Astrocyte (in vitro differentiated cells and primary cell): ENCODE data around the gene C9orf43. TPM values are rescaled to one million over a fixed set of nuclear protein-coding genes. Genes with fewer than 3 reads are reported as not detected.

Source experiments
- DNase-seq: peaks from one replicate; pipeline ENCODE4 v3.0.0-alpha.2; 2010; ENCODE audit warnings: low read depth
- FAIRE-seq: peaks from 2 replicates; lab custom pipeline; 2011; peaks lifted over from hg19 to GRCh38; lab: Jason Lieb, UNC
- H2AFZ ChIP-seq: 2 replicates; pipeline ENCODE4 v1.6.0; 2012; ENCODE audit warnings: low read depth, low read length, inconsistent platforms
- H3K27ac ChIP-seq: 2 replicates; pipeline ENCODE4 v1.5.1; 2011; ENCODE audit warnings: low read depth, low read length, inconsistent platforms
- H3K27me3 ChIP-seq: 2 replicates; pipeline ENCODE4 v1.6.0; 2011; ENCODE audit warnings: low read length, inconsistent platforms; ENCODE audit not compliant: insufficient read depth
- H3K36me3 ChIP-seq: 2 replicates; pipeline ENCODE4 v1.5.1; 2011; ENCODE audit warnings: low read length, inconsistent platforms; ENCODE audit not compliant: insufficient read depth
- H3K4me1 ChIP-seq: 2 replicates; pipeline ENCODE4 v1.5.1; 2011; ENCODE audit warnings: low read length, inconsistent platforms; ENCODE audit not compliant: insufficient read depth
- H3K4me2 ChIP-seq: 2 replicates; pipeline ENCODE4 v1.6.0; 2012; ENCODE audit warnings: low read length, inconsistent platforms
- H3K4me3 ChIP-seq: 2 replicates; pipeline ENCODE4 v1.5.1; 2011; ENCODE audit warnings: low read depth, mild to moderate bottlenecking, low read length, inconsistent platforms; ENCODE audit not compliant: insufficient read depth
- H3K79me2 ChIP-seq: 2 replicates; pipeline ENCODE4 v1.6.0; 2012; ENCODE audit warnings: mild to moderate bottlenecking, low read length, inconsistent platforms; ENCODE audit not compliant: insufficient read depth
- H3K9ac ChIP-seq: 2 replicates; pipeline ENCODE4 v1.6.0; 2012; ENCODE audit warnings: mild to moderate bottlenecking, low read length, inconsistent platforms
- H3K9me3 ChIP-seq: 2 replicates; pipeline ENCODE4 v1.5.1; 2012; ENCODE audit warnings: low read depth, mild to moderate bottlenecking, low read length, inconsistent platforms; ENCODE audit not compliant: insufficient read depth
- H4K20me1 ChIP-seq: 2 replicates; pipeline ENCODE4 v1.6.0; 2012; ENCODE audit warnings: low read length, inconsistent platforms; ENCODE audit not compliant: insufficient read depth
- H3K27ac Mint-ChIP-seq: one replicate; pipeline ENCODE4 v1.8.0; 2021; ENCODE audit warnings: mild to moderate bottlenecking, mixed read lengths; ENCODE audit not compliant: unreplicated experiment
- H3K27me3 Mint-ChIP-seq: one replicate; pipeline ENCODE4 v1.8.0; 2021; ENCODE audit warnings: low read depth, mixed read lengths; ENCODE audit not compliant: unreplicated experiment
- H3K36me3 Mint-ChIP-seq: one replicate; pipeline ENCODE4 v1.8.0; 2021; ENCODE audit warnings: low read depth, mixed read lengths; ENCODE audit not compliant: unreplicated experiment
- H3K4me1 Mint-ChIP-seq: one replicate; pipeline ENCODE4 v1.8.0; 2021; ENCODE audit warnings: low read depth, mixed read lengths; ENCODE audit not compliant: unreplicated experiment
- H3K4me3 Mint-ChIP-seq: one replicate; pipeline ENCODE4 v1.8.0; 2021; ENCODE audit warnings: mild to moderate bottlenecking, moderate library complexity, mixed read lengths; ENCODE audit not compliant: unreplicated experiment
- H3K9me3 Mint-ChIP-seq: one replicate; pipeline ENCODE4 v1.8.0; 2021; ENCODE audit warnings: mild to moderate bottlenecking, mixed read lengths; ENCODE audit not compliant: unreplicated experiment
- CTCF ChIP-seq: IDR thresholded peaks from 2 replicates; pipeline ENCODE4 v1.5.1; 2011; ENCODE audit warnings: low read depth, mild to moderate bottlenecking, inconsistent platforms, low read length, moderate library complexity; ENCODE audit not compliant: insufficient read depth
- EZH2 ChIP-seq: IDR thresholded peaks from 2 replicates; pipeline ENCODE4 v1.6.1; 2012; ENCODE audit warnings: mild to moderate bottlenecking, low read length, inconsistent platforms; ENCODE audit not compliant: insufficient read depth
- total RNA-seq: library from RNA; stranded (reverse); gene quantifications from 2 replicates; pipeline ENCODE4 v1.2.1, GENCODE V29; 2021

The C9orf43 gene
- total RNA-seq, 1 donor from 2014 or later: 0.66 TPM

DNA sequence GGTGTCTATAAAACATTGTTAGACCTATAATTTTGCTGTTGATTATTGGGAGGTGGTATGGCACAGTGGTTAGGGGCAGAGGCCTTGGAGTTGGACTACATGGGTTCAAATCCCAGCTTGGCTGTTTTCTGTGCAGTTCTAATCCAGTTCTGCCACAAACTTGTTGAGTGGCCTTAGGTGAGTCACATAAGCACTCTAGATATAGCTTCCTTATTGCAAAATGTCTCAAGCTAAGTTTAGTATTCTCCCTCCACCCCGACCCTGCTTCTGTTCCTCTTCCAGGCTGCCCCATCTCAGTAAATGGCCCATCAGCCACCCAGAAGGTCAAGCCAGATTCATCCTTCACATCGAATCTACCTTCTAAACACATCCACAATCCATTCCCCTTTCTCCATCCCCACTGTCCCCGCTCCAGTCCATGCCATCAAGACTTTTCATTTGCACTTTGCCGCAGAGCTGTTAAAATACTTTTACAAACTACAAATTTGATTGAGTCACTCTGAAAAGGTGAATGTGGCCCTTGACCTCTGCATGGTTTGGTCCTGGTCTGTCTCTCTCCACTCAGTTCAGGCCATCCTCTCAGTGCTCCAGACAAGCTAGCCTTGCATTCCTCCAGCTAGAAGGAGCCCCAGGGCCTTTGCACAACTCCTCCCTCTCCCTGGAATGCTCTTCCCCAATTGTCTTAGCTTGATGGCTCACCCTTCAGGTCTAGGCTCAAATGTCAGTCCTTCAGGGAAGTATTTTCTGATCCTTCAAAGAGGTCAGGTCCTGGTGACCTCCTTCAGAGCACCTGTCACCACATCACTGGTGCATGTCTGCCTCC is 23.8 kb upstream of the C9orf43 start:
- H3K9me3 ChIP-seq: no peaks in the 10 kb centered on the region

GRCh38 chr9:113387560-113388230 is 22.9 kb upstream of the C9orf43 start:
- Mint-ChIP-seq H3K27me3 (no peaks in the 10 kb centered on the region), H3K4me3 (no peak overlapping the region), H3K9me3 (no peaks in the 10 kb centered on the region), H3K27ac (no peak overlapping the region), H3K36me3 (peaks cover 25% of the 10 kb centered on the region), H3K4me1 (no peaks in the 10 kb centered on the region)
- H3K4me2 ChIP-seq: no peak overlapping the region
- no peaks in the 10 kb centered on the region for H4K20me1 ChIP-seq
- no peak for DNase-seq
- no peak overlapping the region for H3K27ac ChIP-seq
- no peak overlapping the region for H3K9ac ChIP-seq
- no peak for FAIRE-seq
- H2AFZ ChIP-seq: no peak overlapping the region
- H3K79me2 ChIP-seq: no peaks in the 10 kb centered on the region
- H3K27me3 ChIP-seq: no peaks in the 10 kb centered on the region
- TF ChIP-seq CTCF: no peak
- no peak for TF ChIP-seq EZH2
- H3K36me3 ChIP-seq: peaks cover 5% of the 10 kb centered on the region
- H3K9me3 ChIP-seq: no peaks in the 10 kb centered on the region
- H3K4me1 ChIP-seq: no peaks in the 10 kb centered on the region
- no peak overlapping the region for H3K4me3 ChIP-seq

More for the DNA sequence above, 23.8 kb upstream of the C9orf43 start:
- Mint-ChIP-seq H3K4me3 (no peak overlapping the region), H3K9me3 (no peaks in the 10 kb centered on the region), H3K36me3 (peaks cover 19% of the 10 kb centered on the region), H3K4me1 (no peaks in the 10 kb centered on the region), H3K27ac (no peak overlapping the region), H3K27me3 (no peaks in the 10 kb centered on the region)
- Histone ChIP-seq H3K79me2 (no peaks in the 10 kb centered on the region), H4K20me1 (no peaks in the 10 kb centered on the region), H3K4me1 (no peaks in the 10 kb centered on the region), H3K4me2 (no peak overlapping the region), H3K27ac (no peak overlapping the region), H2AFZ (no peak overlapping the region), H3K27me3 (no peaks in the 10 kb centered on the region), H3K9ac (no peak overlapping the region), H3K4me3 (no peak overlapping the region), H3K36me3 (peaks cover 5% of the 10 kb centered on the region)
- TF ChIP-seq EZH2: no peak
- no peak for TF ChIP-seq CTCF
- FAIRE-seq: no peak
- no peak for DNase-seq

- Histone ChIP-seq H4K20me1 (no peaks in the 10 kb centered on the region), H3K9ac (no peak overlapping the region), H2AFZ (no peak overlapping the region), H3K27me3 (no peaks in the 10 kb centered on the region), H3K36me3 (peaks cover 5% of the 10 kb centered on the region), H3K4me1 (no peaks in the 10 kb centered on the region), H3K27ac (no peak overlapping the region), H3K4me3 (no peak overlapping the region), H3K79me2 (no peaks in the 10 kb centered on the region), H3K9me3 (no peaks in the 10 kb centered on the region), H3K4me2 (no peak overlapping the region)
- Mint-ChIP-seq H3K4me1 (no peaks in the 10 kb centered on the region), H3K27me3 (no peaks in the 10 kb centered on the region), H3K4me3 (no peak overlapping the region), H3K9me3 (no peaks in the 10 kb centered on the region), H3K36me3 (peaks cover 29% of the 10 kb centered on the region), H3K27ac (no peak overlapping the region)
- FAIRE-seq (no peak), DNase-seq (no peak)
- no peak for TF ChIP-seq CTCF
These were observed 21.7 kb upstream of the C9orf43 start for GRCh38 chr9:113388833-113389232.
